Nephron progenitor cell (in vitro differentiated cells): ENCODE data around the gene GSPT2.

Experiments
- DNase-seq: peaks from one replicate; pipeline ENCODE4 v3.0.0; 2021
- H3K27ac Mint-ChIP-seq: 2 replicates; pipeline ENCODE4 v1.8.0; 2021; ENCODE audit warnings: mild to moderate bottlenecking, moderate library complexity, mixed read lengths
- H3K27me3 Mint-ChIP-seq: 2 replicates; pipeline ENCODE4 v1.8.0; 2021; ENCODE audit warnings: mild to moderate bottlenecking, low read depth, mixed read lengths; ENCODE audit not compliant: poor library complexity
- H3K36me3 Mint-ChIP-seq: 2 replicates; pipeline ENCODE4 v1.8.0; 2021; ENCODE audit warnings: low read depth, mixed read lengths
- H3K4me1 Mint-ChIP-seq: 2 replicates; pipeline ENCODE4 v1.8.0; 2021; ENCODE audit warnings: mixed read lengths
- H3K4me3 Mint-ChIP-seq: 2 replicates; pipeline ENCODE4 v1.8.0; 2021; ENCODE audit warnings: mild to moderate bottlenecking, moderate library complexity, mixed read lengths
- H3K9me3 Mint-ChIP-seq: 2 replicates; pipeline ENCODE4 v1.8.0; 2021; ENCODE audit warnings: mild to moderate bottlenecking, moderate library complexity, mixed read lengths
- CTCF ChIP-seq: fragments of 200-600 bp; sonication (generic); IDR thresholded peaks from 2 replicates; pipeline ENCODE4 v1.5.0; 2021; ENCODE audit warnings: antibody characterized with exemption

The GSPT2 gene

GRCh38 chrX:51737091-51737490 is 6.2 kb upstream of the GSPT2 start:
- no peak overlapping the region for H3K27ac Mint-ChIP-seq
- no peaks in the 10 kb centered on the region for H3K4me1 Mint-ChIP-seq
- peaks cover 25% of the 10 kb centered on the region for H3K9me3 Mint-ChIP-seq
- TF ChIP-seq CTCF, result no peak
- DNase-seq, result no peak
- no peak overlapping the region for H3K4me3 Mint-ChIP-seq
- H3K27me3 Mint-ChIP-seq, result peaks cover 42% of the 10 kb centered on the region
- no peaks in the 10 kb centered on the region for H3K36me3 Mint-ChIP-seq

- Mint-ChIP-seq H3K9me3 (peaks cover 57% of the 10 kb centered on the region), H3K27ac (no peak overlapping the region), H3K27me3 (peaks cover 33% of the 10 kb centered on the region), H3K4me1 (peaks cover 15% of the 10 kb centered on the region), H3K36me3 (peaks cover 35% of the 10 kb centered on the region), H3K4me3 (no peak overlapping the region)
- DNase-seq, result no peak
- no peak for TF ChIP-seq CTCF
Measured at GRCh38 chrX:51742586-51742985, 656 bp upstream of the GSPT2 start.

- no peak overlapping the region for H3K27ac Mint-ChIP-seq
- peaks cover 15% of the 10 kb centered on the region for H3K4me1 Mint-ChIP-seq
- TF ChIP-seq CTCF, result no peak
Measured at GRCh38 chrX:51747671-51748070, 4.4 kb downstream of the GSPT2 start.

GRCh38 chrX:51759055-51759839 is 16.0 kb downstream of the GSPT2 start:
- Mint-ChIP-seq H3K27me3 (peaks cover 1% of the 10 kb centered on the region), H3K4me1 (no peaks in the 10 kb centered on the region)
- no peak for TF ChIP-seq CTCF

More at GRCh38 chrX:51747671-51748070, 4.4 kb downstream of the GSPT2 start:
- Mint-ChIP-seq H3K27me3 (peaks cover 4% of the 10 kb centered on the region), H3K9me3 (peaks cover 70% of the 10 kb centered on the region), H3K36me3 (peaks cover 35% of the 10 kb centered on the region), H3K4me3 (no peak overlapping the region)
- DNase-seq, result no peak

GRCh38 chrX:51760657-51761056 is 17.4 kb downstream of the GSPT2 start:
- no peak for TF ChIP-seq CTCF
- peaks cover 24% of the 10 kb centered on the region for H3K9me3 Mint-ChIP-seq
- no peaks in the 10 kb centered on the region for H3K27me3 Mint-ChIP-seq
- no peak overlapping the region for H3K27ac Mint-ChIP-seq
- no peak for DNase-seq
- no peaks in the 10 kb centered on the region for H3K4me1 Mint-ChIP-seq
- H3K4me3 Mint-ChIP-seq, result no peak overlapping the region
- no peaks in the 10 kb centered on the region for H3K36me3 Mint-ChIP-seq

More at GRCh38 chrX:51759055-51759839, 16.0 kb downstream of the GSPT2 start:
- Mint-ChIP-seq H3K27ac (no peak overlapping the region), H3K4me3 (no peak overlapping the region), H3K9me3 (peaks cover 14% of the 10 kb centered on the region), H3K36me3 (no peaks in the 10 kb centered on the region)
- no peak for DNase-seq

GRCh38 chrX:51766546-51766945 is 23.3 kb downstream of the GSPT2 start:
- Mint-ChIP-seq H3K4me1 (no peaks in the 10 kb centered on the region), H3K27ac (no peak overlapping the region), H3K36me3 (no peaks in the 10 kb centered on the region)

More at GRCh38 chrX:51766546-51766945, 23.3 kb downstream of the GSPT2 start:
- Mint-ChIP-seq H3K9me3 (peaks cover 54% of the 10 kb centered on the region), H3K27me3 (peaks cover 4% of the 10 kb centered on the region), H3K4me3 (no peak overlapping the region)
- TF ChIP-seq CTCF, result no peak
- DNase-seq, result no peak
